Stimulated activated memory B cell treated with anti-CD40 and anti-IgM and Interleukin-4, amounts not matched to agents 10 μg/mL and 1 μg/mL and 100 μg/mL, for 72 hours (primary cell): ENCODE results near the gene SLC49A4.

ENCODE experiments used
- ATAC-seq: fragments of 150-1000 bp; cut with Tn5 transposase; 2 replicates; pipeline ENCODE4 v1.10.0; 2021
- H3K27ac Mint-ChIP-seq: one replicate; pipeline ENCODE4 v1.8.0; 2022; ENCODE audit warnings: mild to moderate bottlenecking, mixed read lengths
- H3K27me3 Mint-ChIP-seq: one replicate; pipeline ENCODE4 v1.8.0; 2022; ENCODE audit warnings: mixed read lengths
- H3K36me3 Mint-ChIP-seq: one replicate; pipeline ENCODE4 v1.8.0; 2022; ENCODE audit warnings: mixed read lengths
- H3K4me1 Mint-ChIP-seq: one replicate; pipeline ENCODE4 v1.8.0; 2022; ENCODE audit warnings: mixed read lengths
- H3K4me3 Mint-ChIP-seq: one replicate; pipeline ENCODE4 v1.8.0; 2022; ENCODE audit warnings: mild to moderate bottlenecking, moderate library complexity, mixed read lengths
- H3K9me3 Mint-ChIP-seq: one replicate; pipeline ENCODE4 v1.8.0; 2022; ENCODE audit warnings: mixed read lengths

Gene SLC49A4

DNA sequence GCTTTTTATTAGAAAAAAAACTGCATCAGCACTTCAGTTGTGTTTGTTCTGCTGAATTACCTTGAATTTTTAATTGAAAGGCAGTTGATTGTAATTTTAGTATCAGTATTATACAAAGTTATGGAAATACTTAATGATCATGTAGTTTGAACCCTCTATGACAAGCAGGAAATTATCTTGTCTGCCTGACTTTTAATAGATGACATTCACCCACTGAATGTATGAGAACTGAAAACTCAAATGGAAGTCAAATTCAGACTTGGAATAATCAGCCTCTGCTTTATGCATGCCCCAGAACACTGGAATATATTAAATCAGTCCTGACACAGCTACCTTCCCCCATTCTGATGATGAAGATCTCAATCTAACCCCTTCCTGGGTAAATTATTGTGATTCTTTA lies 73.5 kb downstream of the SLC49A4 start:
- H3K27ac Mint-ChIP-seq = no peak overlapping the region
- no peak for ATAC-seq
- peaks cover 15% of the 10 kb centered on the region for H3K36me3 Mint-ChIP-seq
- no peak overlapping the region for H3K4me3 Mint-ChIP-seq
- H3K4me1 Mint-ChIP-seq = no peaks in the 10 kb centered on the region
- H3K27me3 Mint-ChIP-seq = no peaks in the 10 kb centered on the region
- no peaks in the 10 kb centered on the region for H3K9me3 Mint-ChIP-seq

DNA sequence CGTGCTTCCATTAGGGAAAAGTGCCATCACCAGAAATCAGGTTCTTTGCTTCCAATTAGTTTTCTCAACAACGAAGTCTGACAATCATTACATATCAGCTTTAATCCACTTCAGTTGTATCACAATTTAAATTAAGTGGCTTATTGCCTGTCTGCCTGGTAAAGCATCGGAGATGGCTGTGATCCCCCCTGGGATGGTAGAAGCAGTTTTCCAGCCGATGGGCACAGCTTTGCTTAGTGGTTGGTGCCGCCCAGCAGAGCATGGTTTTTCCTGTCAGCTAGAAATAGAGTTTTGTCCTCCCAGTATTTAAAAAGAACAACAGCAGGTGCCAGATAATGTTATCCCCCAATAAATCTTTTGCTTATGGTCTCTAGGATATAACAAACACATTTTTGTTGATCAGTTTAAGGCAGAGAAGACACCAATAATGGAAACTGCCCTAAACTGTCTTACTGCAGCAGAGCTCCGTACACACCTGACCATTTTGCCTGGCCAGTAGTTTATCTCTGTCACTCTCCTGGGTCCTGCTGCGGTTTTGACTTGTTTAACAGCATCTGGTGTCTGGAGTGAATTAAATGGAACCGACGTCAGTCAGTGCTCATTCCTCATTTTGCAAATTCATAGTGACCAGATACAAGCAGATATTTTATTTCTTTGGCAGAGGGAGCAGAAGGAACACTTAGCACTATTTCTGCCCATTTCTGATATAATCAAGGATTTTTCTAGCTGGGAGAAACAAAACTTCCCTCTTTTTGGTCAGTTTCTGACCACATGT lies 79.1 kb downstream of the SLC49A4 start:
- H3K27me3 Mint-ChIP-seq = no peaks in the 10 kb centered on the region
- H3K36me3 Mint-ChIP-seq = peaks cover 25% of the 10 kb centered on the region
- no peak for ATAC-seq
- H3K27ac Mint-ChIP-seq = no peak overlapping the region
- H3K9me3 Mint-ChIP-seq = no peaks in the 10 kb centered on the region
- H3K4me3 Mint-ChIP-seq = no peak overlapping the region
- H3K4me1 Mint-ChIP-seq = no peaks in the 10 kb centered on the region

DNA sequence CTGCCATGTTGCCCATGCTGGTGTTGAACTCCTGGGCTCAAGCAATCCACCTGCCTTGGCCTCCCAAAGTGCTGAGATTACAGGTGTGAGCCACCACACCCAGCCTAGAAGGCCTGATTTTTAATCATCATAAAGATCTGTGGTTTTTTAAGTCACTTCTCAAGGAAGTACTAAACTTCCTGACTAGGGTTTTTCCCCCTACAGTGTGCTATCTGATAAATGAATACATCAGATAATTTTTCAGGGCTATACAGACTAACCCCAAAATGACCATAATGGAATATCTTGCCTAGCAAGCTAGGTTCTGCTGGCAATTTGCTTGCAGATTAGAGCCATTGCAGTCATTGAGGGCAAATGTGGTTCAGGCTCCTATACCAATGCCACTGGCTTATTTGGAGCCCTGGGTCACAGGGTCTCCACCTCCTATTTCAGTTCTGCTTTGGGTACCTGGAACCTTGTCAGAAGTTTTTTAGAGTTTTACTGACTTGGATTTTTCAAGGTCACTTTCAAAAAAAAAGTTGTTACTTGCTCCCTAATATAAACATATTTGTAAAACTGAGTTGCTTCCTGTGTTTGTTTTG lies 80.8 kb downstream of the SLC49A4 start:
- Mint-ChIP-seq H3K4me1 (no peaks in the 10 kb centered on the region), H3K27ac (no peak overlapping the region), H3K4me3 (no peak overlapping the region), H3K36me3 (peaks cover 25% of the 10 kb centered on the region), H3K27me3 (no peaks in the 10 kb centered on the region), H3K9me3 (no peaks in the 10 kb centered on the region)
- ATAC-seq = no peak

DNA sequence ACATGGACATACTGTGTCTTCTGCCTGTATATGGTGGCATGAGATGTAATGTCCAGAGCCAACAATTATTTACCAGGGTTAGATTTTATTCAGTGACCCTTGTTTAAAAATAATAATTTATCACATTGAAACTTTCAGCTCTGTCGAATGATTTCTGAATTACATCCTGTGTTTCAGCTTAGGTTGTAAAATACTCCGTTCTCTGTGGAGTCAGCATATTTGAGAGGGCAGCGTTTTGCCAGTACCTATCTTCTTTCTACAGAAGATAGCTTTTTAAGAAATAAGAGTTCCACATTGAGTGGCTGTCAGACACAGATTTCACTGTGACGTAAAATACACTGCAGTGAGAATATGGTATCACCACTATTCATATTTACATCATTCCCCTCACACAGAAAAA lies 85.3 kb downstream of the SLC49A4 start:
- ATAC-seq = no peak
- Mint-ChIP-seq H3K4me3 (no peak overlapping the region), H3K27ac (no peak overlapping the region), H3K36me3 (peaks cover 15% of the 10 kb centered on the region), H3K27me3 (no peaks in the 10 kb centered on the region), H3K9me3 (no peaks in the 10 kb centered on the region), H3K4me1 (no peaks in the 10 kb centered on the region)

DNA sequence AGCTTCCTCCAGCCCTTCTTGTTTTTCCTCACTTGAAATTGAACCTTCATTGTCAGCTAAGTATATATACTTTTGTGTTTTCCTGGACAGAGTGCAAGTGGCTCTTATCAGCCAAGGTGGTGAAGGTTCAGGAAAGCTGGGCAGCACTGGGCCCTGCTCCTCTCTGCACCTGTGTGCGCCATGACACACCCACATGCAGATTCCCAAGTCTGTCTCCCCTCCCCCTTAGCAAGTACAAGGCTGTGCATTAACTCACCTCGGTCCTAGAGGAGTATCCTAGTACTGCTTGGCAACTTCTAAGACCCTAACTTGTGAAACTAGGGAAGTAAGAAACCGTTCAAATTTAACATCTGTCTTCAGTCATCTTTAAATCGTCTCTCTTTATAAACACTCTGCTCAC lies 85.8 kb downstream of the SLC49A4 start:
- ATAC-seq = no peak
- H3K27ac Mint-ChIP-seq = no peak overlapping the region
- no peaks in the 10 kb centered on the region for H3K4me1 Mint-ChIP-seq
- peaks cover 14% of the 10 kb centered on the region for H3K36me3 Mint-ChIP-seq
- H3K4me3 Mint-ChIP-seq = no peak overlapping the region
- H3K9me3 Mint-ChIP-seq = no peaks in the 10 kb centered on the region
- H3K27me3 Mint-ChIP-seq = no peaks in the 10 kb centered on the region

DNA sequence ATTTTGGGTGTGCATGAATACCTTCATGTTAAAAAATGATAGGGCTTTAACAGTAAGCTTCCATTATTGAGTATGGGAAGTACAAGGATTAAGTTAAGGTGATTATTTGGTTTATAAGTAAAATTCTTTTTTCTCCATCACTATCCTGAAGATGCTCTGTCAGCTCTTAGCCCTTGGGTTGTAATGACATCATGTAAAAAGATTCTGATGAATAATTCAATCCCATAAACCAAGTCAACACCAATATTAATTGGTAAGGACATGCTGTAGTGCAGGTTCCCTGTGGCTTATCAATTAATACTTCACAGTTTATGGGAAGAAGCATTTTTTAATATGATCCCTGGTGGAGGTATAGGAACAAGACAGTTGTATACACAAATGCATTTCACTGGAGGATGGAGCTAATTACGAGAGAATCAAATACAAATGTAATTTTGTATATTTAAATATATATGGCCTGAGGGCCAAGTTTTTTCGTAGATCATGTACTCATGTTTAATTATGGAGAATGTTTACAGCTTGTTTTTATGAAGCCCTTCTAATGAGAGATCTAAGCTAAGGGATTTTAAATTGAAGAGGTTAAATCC lies 87.6 kb downstream of the SLC49A4 start:
- no peak overlapping the region for H3K4me3 Mint-ChIP-seq
- H3K4me1 Mint-ChIP-seq = peaks cover 11% of the 10 kb centered on the region
- no peaks in the 10 kb centered on the region for H3K27me3 Mint-ChIP-seq
- no peaks in the 10 kb centered on the region for H3K9me3 Mint-ChIP-seq
- H3K27ac Mint-ChIP-seq = no peak overlapping the region
- no peak for ATAC-seq
- peaks cover 8% of the 10 kb centered on the region for H3K36me3 Mint-ChIP-seq

DNA sequence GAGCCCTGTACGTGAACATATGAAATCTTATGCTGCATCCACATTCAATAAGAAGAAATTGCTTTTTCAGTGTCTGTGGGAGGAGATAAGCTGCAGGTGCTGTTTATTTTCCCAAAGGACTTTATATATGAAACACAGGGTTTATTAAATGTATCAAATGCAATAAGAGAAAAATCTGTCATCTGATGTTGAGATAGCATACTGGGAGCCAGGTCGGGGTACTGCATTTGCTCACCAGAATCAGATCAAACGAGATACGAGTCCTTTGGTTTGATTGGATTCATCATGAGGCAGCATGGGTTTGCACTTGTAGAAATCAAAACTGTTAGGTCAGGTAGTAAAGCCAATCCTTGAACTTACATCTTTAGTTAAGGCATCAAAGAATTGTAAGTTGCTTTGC lies 91.4 kb downstream of the SLC49A4 start:
- no peak for ATAC-seq
- no peaks in the 10 kb centered on the region for H3K27me3 Mint-ChIP-seq
- no peaks in the 10 kb centered on the region for H3K9me3 Mint-ChIP-seq
- H3K4me1 Mint-ChIP-seq = peaks cover 25% of the 10 kb centered on the region
- H3K27ac Mint-ChIP-seq = peak overlapping the region; percentile 60
- H3K4me3 Mint-ChIP-seq = no peak overlapping the region
- peaks cover 5% of the 10 kb centered on the region for H3K36me3 Mint-ChIP-seq

DNA sequence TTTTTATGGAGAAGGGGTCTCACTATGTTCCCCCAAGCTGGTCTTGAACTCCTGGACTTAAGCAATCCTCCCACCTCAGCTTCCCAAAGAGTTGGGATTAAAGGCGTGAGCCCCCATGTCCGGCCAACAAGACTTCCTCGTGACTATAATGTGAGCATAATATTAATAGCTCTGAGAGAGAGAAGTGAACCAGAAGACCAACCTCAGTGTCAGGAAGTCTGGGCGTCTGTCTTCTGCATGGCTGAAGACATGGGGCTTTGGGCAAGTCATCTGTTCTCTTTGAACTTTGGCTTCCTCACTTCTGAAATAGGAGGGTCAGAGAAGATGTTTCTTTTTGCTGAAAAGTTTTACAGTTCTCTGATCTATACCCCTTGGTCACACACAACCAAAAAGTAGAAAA lies 92.1 kb downstream of the SLC49A4 start:
- H3K27me3 Mint-ChIP-seq = no peaks in the 10 kb centered on the region
- no peaks in the 10 kb centered on the region for H3K36me3 Mint-ChIP-seq
- H3K4me3 Mint-ChIP-seq = no peak overlapping the region
- no peaks in the 10 kb centered on the region for H3K9me3 Mint-ChIP-seq
- peak; percentile 59 for ATAC-seq
- H3K27ac Mint-ChIP-seq = peak overlapping the region; percentile 60
- H3K4me1 Mint-ChIP-seq = peaks cover 25% of the 10 kb centered on the region

DNA sequence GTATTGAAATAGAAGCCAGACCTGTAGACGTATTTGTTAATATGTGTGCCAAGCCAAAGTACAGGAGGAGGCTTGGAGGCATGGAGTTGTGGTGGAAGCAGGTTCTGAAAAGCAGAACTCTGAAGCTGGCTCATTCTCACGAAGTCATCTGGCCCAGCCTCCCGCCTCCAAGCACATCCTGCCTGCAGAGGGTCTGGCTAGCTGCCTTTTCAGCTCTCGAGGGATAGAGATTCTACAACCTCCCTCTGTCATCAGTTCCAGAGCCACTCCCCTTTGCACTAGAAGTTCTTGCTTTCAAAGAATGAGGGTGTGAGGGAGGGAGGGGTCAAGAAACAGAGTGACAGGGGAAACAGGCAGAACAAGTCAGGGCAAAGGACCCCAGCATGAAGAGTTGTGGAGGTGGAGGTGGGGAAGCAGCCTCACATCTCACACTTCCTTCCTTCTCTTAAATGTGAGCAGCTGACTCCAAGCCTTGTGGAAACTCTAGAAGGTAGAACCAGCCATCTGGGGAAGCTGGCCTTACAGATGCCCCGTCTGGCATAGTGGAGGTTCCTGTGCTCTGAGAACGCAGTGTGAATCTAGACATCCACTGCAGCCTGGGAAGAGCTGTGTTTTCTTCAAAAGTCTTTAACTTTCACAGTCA lies 95.3 kb downstream of the SLC49A4 start:
- no peak overlapping the region for H3K4me3 Mint-ChIP-seq
- H3K27ac Mint-ChIP-seq = no peak overlapping the region
- peak; percentile 66 for ATAC-seq
- peaks cover 32% of the 10 kb centered on the region for H3K4me1 Mint-ChIP-seq
- H3K9me3 Mint-ChIP-seq = no peaks in the 10 kb centered on the region
- no peaks in the 10 kb centered on the region for H3K36me3 Mint-ChIP-seq
- no peaks in the 10 kb centered on the region for H3K27me3 Mint-ChIP-seq

DNA sequence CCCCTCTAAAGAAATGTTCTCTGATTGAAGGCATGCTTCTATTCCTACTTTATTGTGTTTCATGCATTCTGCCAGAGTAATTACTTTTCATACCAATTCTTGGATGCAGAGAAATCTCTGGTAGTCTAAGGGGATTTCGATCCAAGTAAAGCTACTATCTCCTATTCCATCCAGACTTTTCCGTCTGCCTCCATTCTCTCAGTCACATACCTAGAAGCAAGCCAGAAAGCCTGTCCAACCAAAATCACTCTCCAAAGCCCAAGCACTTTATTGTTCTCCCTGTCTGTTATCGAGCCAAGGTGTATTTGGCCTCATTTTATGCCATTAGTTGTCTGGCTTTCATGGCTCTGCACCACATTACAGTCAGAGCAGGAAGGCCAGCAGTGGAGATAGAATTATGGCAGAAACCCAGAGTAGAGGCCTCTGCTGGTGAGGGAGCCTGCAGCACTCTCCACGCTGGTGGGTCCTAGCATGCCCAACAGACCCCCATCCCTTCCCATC lies 95.9 kb downstream of the SLC49A4 start:
- H3K27me3 Mint-ChIP-seq = no peaks in the 10 kb centered on the region
- no peak overlapping the region for H3K4me3 Mint-ChIP-seq
- no peaks in the 10 kb centered on the region for H3K9me3 Mint-ChIP-seq
- no peaks in the 10 kb centered on the region for H3K36me3 Mint-ChIP-seq
- no peak overlapping the region for H3K27ac Mint-ChIP-seq
- H3K4me1 Mint-ChIP-seq = peaks cover 32% of the 10 kb centered on the region
- no peak for ATAC-seq

DNA sequence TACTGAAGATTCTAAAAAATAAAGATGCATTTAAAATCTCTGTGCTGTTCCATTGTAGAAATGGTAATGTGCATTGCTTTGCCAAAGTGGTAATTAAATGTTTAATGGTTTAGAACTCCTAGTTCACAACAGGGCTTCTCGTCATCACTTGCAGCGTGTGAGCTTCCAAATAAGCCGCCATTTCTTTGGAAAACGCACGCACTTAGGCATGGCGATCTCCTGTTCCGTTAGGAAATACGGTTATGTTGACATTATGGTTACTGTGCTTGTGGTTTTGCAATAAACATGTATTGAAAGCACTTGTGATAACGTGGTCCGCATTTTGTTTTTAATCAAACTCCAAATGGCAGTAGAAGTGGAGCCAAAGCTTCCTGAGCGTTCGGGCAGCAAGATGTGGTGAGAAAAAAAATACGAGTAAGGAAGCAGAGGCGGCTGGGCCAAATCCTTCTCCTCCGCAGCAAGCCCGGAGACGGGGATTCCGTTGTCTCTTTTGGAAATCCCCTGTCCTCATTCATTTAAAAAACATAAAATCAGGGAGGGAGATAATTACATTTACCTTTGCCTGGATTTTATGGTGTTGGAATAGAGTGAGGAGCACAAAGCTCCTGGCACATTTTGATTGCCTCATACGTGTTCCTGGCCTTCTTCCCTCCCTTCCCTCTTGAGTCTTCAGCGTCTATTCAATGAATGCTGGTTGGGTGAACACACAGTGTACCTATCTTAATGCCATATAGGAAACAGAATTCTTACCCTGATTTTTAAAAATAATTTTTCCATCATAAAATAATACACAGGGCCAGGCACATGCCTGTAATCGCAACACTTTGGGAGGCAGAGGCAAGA lies 97.5 kb downstream of the SLC49A4 start:
- ATAC-seq = no peak
- no peaks in the 10 kb centered on the region for H3K36me3 Mint-ChIP-seq
- no peaks in the 10 kb centered on the region for H3K9me3 Mint-ChIP-seq
- H3K27me3 Mint-ChIP-seq = peaks cover 8% of the 10 kb centered on the region
- no peak overlapping the region for H3K27ac Mint-ChIP-seq
- H3K4me1 Mint-ChIP-seq = peaks cover 21% of the 10 kb centered on the region
- no peak overlapping the region for H3K4me3 Mint-ChIP-seq

DNA sequence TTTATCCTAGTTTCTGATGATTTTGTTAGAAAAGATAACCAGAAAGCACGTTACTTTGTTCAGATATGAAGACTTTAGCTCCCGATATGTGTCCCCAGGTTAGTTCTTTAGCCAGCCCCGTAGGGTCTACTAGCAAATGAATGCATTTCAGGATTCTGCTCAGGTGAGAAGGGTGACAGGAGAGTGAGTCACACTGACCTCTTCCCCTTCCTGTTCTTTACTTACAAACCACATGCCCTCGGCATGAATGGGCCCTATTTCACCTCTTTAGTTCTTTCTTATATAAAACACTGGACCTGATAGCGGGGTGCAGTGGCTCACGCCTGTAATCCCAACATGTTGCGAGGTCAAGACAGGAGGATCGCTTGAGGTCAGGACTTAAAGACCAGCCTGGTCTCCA lies 98.4 kb downstream of the SLC49A4 start:
- Mint-ChIP-seq H3K27me3 (peaks cover 9% of the 10 kb centered on the region), H3K27ac (no peak overlapping the region), H3K4me3 (no peak overlapping the region), H3K4me1 (peaks cover 20% of the 10 kb centered on the region), H3K9me3 (no peaks in the 10 kb centered on the region), H3K36me3 (no peaks in the 10 kb centered on the region)
- ATAC-seq = peak; percentile 49

DNA sequence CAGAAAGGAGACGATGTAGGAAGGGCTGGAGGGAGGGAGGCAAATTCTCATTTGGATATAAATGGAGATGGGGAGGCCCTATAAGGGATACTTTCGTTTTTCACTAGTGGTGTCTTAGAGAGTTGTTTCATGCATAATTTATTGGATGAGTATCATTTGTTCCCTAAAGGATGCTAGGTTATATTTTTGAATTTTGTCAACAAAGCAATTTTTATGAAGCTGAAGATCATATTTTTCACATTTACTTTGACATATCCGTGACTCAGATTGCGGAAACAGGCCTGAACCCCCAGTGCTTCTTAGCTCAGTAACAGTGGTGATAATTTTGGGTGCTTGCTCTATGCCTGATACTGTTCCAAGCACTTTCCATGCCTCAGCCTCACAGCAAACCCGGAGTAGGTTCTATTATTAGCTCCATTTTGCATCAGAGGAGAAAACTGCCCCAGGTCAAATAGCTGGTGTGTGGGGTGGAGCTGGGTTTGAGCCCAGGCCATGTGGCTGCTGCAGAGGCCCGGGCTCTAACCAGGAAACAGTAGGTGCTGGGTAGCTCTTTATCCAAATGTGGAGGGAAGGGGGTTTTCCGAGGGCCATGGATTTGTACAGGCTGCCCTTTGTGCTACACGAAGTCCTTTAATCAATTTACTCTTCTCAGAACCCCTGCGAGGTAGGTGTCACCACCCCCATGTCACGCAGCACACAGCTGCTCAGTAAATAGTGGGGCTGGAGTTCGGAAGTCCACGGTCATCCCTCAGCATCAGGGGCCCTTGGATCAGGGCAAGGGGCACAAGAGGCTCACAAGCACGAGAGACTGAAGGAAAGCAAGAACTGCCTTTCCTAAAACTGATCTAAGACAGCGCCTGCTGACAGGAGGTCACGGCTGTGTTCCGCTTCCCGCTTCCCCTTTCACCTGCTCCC lies 99.1 kb downstream of the SLC49A4 start:
- no peak overlapping the region for H3K27ac Mint-ChIP-seq
- H3K9me3 Mint-ChIP-seq = no peaks in the 10 kb centered on the region
- no peak for ATAC-seq

DNA sequence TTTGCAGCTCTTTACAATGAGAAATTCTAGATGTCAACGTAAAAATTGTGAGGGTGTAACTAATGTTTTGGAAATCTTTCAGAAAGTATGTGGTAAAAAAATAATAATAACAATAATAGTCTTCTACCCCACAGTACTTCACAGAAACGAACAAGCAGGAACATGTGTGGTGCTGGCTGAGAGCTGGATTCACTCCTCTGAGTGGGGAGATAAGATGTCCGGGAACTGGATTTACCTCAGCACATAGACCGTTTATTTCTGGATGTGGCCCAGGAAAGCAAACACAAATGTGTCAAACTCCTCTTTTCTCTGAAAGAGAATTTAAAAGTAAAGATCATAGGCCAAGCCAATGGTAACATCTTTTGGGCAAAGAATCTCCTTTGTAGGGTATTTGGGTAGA lies 103.4 kb downstream of the SLC49A4 start:
- peaks cover 9% of the 10 kb centered on the region for H3K27me3 Mint-ChIP-seq
- no peak overlapping the region for H3K4me3 Mint-ChIP-seq
- H3K36me3 Mint-ChIP-seq = no peaks in the 10 kb centered on the region
- peaks cover 5% of the 10 kb centered on the region for H3K4me1 Mint-ChIP-seq
- no peaks in the 10 kb centered on the region for H3K9me3 Mint-ChIP-seq
- H3K27ac Mint-ChIP-seq = no peak overlapping the region
- no peak for ATAC-seq

More for the DNA sequence above, 99.1 kb downstream of the SLC49A4 start:
- Mint-ChIP-seq H3K36me3 (no peaks in the 10 kb centered on the region), H3K4me1 (peaks cover 20% of the 10 kb centered on the region), H3K4me3 (no peak overlapping the region), H3K27me3 (peaks cover 9% of the 10 kb centered on the region)
